IgD-negative memory B cell (primary cell): Measurements from ENCODE around the gene JARID2. TPM values are rescaled to one million over a fixed set of nuclear protein-coding genes. Genes with fewer than 3 reads are reported as not detected.

Experiments
- H3K27ac Mint-ChIP-seq, 3 donors: one replicate each; pipeline ENCODE4 v1.8.0; 2020 to 2022; ENCODE audit warnings: mild to moderate bottlenecking in 3 of 3, mixed read lengths in 3 of 3, moderate library complexity in 1 of 3
- H3K27me3 Mint-ChIP-seq: one replicate; pipeline ENCODE4 v1.8.0; 2021; ENCODE audit warnings: mixed read lengths
- H3K36me3 Mint-ChIP-seq: one replicate; pipeline ENCODE4 v1.8.0; 2020; ENCODE audit warnings: mild to moderate bottlenecking, mixed read lengths
- H3K4me1 Mint-ChIP-seq, 3 donors: one replicate each; pipeline ENCODE4 v1.8.0; 2020 to 2022; ENCODE audit warnings: mixed read lengths in 3 of 3, mild to moderate bottlenecking in 1 of 3
- H3K4me3 Mint-ChIP-seq, 4 donors: one replicate each; pipeline ENCODE4 v1.8.0; 2020 to 2022; ENCODE audit warnings: mild to moderate bottlenecking in 4 of 4, mixed read lengths in 4 of 4, moderate library complexity in 3 of 4
- H3K9me3 Mint-ChIP-seq, 3 donors: one replicate each; pipeline ENCODE4 v1.8.0; 2020 to 2021; ENCODE audit warnings: mixed read lengths in 3 of 3, mild to moderate bottlenecking in 1 of 3
- polyA plus RNA-seq: library from polyadenylated mRNA; unstranded; fragments of 300-500 nt; fragmentation: Illumina TruSeq; gene quantifications from one replicate; pipeline ENCODE4 v1.2.3, GENCODE V29; 2021

The JARID2 gene
- polyA plus RNA-seq, 1 donor from 2014 or later = 10.8 TPM

DNA sequence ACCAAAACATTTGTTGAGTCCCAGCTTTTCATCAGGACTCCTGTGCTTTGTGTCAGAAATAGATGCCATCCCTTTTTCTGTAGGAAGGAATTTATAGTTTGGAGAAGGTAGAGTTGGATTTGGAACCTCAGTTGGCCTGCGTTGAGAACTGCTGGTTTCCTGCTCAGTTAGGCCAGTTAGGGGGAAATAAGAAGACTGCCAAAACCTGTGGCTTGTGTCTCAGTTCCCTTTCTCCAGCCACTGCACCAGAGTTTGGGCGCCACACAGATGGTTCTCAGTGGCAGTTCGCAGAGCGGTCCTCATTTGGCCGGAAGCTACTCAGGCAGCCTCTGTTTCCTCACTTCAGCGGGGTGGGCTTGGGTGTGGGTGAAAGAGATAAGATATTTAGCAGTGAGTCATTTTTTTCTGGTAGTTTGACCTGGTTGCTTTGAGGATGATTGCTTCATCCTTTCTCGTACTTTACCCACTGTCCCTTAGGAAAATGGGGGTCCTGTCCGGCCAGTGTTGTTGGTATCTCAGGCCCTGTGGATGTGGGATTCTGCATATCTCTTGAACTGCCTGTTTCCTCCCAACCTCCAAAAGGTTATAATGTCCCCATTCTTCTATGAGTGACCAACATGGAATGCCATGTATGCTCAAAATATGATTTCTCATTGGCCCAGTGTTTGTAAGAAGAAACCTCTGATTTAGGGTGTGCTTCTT, 53.7 kb downstream of the JARID2 start:
- Mint-ChIP-seq H3K4me1 (peaks cover 54 to 67% (median 55%) of the 10 kb centered on the region in 3 donors), H3K27ac (peak overlapping the region; percentile 18 to 91 (median 22)), H3K4me3 (peak overlapping the region; percentile 8 to 85 (median 56)), H3K9me3 (no peaks in the 10 kb centered on the region), H3K27me3 (no peaks in the 10 kb centered on the region), H3K36me3 (peaks cover 5% of the 10 kb centered on the region)

DNA sequence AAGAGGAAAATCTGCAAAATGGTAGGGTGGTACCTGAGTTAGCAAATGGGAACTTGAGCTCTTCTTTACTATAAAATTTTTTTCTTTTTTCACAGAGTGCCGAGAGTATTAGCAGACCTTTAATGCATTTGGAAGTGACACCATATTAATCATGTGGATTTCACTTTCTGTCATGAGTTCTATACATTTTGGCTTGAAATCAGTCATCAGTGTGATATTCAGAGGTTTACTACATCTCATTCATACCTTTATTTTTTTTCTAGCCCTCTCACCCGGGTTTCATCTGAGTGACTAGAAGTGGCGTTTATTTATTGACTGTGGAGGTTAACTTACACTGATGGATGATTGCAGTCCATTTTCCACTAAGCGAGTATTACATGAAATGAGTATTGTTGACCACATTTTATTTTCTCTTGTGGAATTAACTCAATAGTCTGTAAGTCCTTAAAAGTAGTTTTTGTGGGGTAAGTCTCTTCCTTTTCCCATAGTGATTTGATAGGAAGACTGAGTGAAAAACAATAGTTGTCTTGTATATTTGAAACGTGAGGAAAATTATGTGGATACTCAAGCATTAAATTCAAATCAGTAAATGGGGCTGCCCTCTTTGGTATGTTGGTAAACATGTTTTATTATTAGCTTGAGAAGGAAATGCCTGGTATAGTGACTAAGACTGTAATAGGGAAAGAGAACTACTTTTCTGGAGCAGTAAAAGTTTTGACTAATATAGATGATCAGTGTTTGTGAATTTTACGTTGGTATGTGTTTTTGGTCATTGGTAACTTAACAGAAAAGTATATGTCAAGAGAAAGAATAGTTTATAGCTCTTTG, 55.5 kb downstream of the JARID2 start:
- Mint-ChIP-seq H3K4me3 (peak overlapping the region in 2 of 4 donors; percentile 66 to 75), H3K27me3 (no peaks in the 10 kb centered on the region), H3K27ac (peak overlapping the region in 1 of 3 donors; percentile 76)

GRCh38 chr6:15303162-15303919, 57.5 kb downstream of the JARID2 start:
- no peaks in the 10 kb centered on the region for H3K27me3 Mint-ChIP-seq
- no peak overlapping the region for H3K4me3 Mint-ChIP-seq

More for the DNA sequence above, 55.5 kb downstream of the JARID2 start:
- H3K36me3 Mint-ChIP-seq = peaks cover 5% of the 10 kb centered on the region
- peaks cover 63 to 75% (median 66%) of the 10 kb centered on the region in 3 donors for H3K4me1 Mint-ChIP-seq
- no peaks in the 10 kb centered on the region for H3K9me3 Mint-ChIP-seq

DNA sequence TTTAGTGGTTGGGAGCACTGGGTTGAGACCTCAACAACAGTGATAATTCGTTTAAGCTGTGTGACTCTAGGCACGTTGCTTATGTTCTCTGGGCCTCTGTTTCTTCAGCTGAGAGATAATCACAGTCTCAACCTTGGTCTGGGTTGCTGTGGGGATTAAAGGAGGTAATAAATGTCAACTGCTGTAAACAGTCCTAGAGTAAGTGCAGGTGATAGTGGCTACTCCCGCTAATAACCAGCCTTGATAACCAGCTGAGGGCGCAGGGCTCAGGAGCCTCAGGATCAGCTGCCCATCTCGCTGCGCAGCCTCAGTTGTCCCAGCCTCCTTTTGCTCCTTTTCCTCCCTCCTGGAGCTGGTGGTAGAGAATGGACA, 58.0 kb downstream of the JARID2 start:
- Mint-ChIP-seq H3K27ac (no peak overlapping the region), H3K4me3 (no peak overlapping the region)

More at GRCh38 chr6:15303162-15303919, 57.5 kb downstream of the JARID2 start:
- H3K36me3 Mint-ChIP-seq = peaks cover 5% of the 10 kb centered on the region
- peaks cover 60 to 68% (median 65%) of the 10 kb centered on the region in 3 donors for H3K4me1 Mint-ChIP-seq
- H3K27ac Mint-ChIP-seq = no peak overlapping the region
- no peaks in the 10 kb centered on the region for H3K9me3 Mint-ChIP-seq

GRCh38 chr6:15304337-15305042, 58.6 kb downstream of the JARID2 start:
- peak overlapping the region in 1 of 4 donors; percentile 56 for H3K4me3 Mint-ChIP-seq
- peaks cover 5% of the 10 kb centered on the region for H3K36me3 Mint-ChIP-seq
- H3K27me3 Mint-ChIP-seq = no peaks in the 10 kb centered on the region
- no peaks in the 10 kb centered on the region for H3K9me3 Mint-ChIP-seq
- H3K4me1 Mint-ChIP-seq = peaks cover 61 to 70% (median 69%) of the 10 kb centered on the region in 3 donors
- H3K27ac Mint-ChIP-seq = peak overlapping the region in 1 of 3 donors; percentile 3

More for the DNA sequence above, 58.0 kb downstream of the JARID2 start:
- Mint-ChIP-seq H3K4me1 (peaks cover 63 to 71% (median 70%) of the 10 kb centered on the region in 3 donors), H3K36me3 (peaks cover 5% of the 10 kb centered on the region), H3K27me3 (no peaks in the 10 kb centered on the region), H3K9me3 (no peaks in the 10 kb centered on the region)

DNA sequence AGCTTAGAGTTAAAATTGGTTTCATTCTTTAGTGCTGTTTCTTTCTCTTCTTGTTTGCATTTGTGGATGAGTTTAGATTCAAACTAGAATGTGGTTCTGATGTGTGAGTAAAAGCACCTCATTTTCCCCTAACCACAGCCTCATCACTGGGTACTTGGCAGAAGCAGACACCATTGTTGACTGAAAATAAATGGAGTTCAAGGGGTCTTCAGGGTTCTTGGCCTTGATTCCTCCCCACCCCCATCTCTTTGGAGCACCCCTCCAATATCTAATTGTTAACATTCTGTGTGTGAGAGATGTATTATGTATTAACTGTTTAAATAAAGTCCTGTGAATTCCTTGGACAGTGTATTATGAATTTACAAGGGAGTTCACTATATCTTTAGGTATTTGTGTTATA, 59.6 kb downstream of the JARID2 start:
- Mint-ChIP-seq H3K27ac (peak overlapping the region; percentile 3 to 77 (median 40)), H3K9me3 (no peaks in the 10 kb centered on the region), H3K4me3 (peak overlapping the region in 2 of 4 donors; percentile 6 to 61), H3K27me3 (no peaks in the 10 kb centered on the region), H3K36me3 (peaks cover 5% of the 10 kb centered on the region), H3K4me1 (peaks cover 55 to 64% (median 64%) of the 10 kb centered on the region in 3 donors)

DNA sequence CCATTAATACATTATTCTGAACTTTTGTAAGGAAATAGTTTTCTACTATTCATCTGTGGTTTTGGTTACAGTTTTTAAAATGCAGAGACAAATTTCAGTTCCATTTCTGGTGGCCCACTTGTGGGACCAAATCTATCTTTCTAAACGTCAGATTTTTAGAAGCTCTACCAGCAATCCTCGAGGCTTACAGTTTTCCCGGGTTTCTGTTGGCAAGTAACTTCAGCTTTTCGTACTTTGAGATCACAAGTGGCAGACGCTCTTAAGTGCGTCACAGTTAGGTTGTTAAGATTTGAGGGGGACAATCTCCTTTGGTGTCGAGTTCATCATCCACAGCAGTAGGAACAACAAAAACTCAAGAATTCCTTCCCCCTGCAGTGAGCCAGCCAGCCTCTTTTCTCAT, 60.0 kb downstream of the JARID2 start:
- Mint-ChIP-seq H3K27ac (peak overlapping the region; percentile 3 to 59 (median 40)), H3K27me3 (no peaks in the 10 kb centered on the region), H3K4me1 (peaks cover 52 to 62% (median 60%) of the 10 kb centered on the region in 3 donors), H3K9me3 (no peaks in the 10 kb centered on the region), H3K4me3 (peak overlapping the region in 2 of 4 donors; percentile 6 to 61), H3K36me3 (peaks cover 5% of the 10 kb centered on the region)

DNA sequence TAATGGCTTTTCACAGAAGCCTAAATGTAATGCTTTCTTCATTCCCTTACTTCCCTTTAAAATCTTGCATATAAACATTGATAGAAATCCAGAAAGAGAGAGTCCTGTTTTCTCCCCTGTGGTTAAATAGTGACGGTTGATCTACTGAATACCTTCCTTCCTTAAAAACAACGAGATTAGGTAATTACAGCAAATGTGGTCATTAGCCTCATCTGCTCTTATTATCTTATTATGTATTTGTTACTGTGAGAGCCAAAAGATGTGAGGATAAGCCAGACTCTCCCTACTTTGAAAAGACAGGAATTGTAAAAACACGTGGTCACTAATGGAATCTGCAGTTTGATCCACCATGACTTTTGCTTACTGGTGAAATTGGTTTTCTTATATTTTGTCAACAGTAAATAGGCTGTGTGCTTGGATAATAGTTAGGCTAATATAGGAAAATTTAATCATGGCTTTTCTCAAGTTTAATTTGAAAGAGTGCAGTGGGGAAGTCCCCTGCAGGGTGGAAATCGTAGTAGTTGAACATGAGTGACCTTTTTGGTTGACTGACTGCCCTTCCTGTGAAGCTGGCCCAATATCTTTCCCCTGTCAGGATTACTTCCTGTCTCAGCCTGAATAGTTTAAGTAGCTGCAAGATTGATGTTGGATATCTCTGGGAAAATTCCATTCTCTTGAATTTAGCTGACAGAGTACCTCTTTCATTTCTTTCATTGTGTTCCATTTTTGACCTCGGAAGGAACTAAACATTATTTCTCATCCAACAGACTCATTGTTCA, 62.8 kb downstream of the JARID2 start:
- H3K9me3 Mint-ChIP-seq = no peaks in the 10 kb centered on the region
- no peaks in the 10 kb centered on the region for H3K36me3 Mint-ChIP-seq
- H3K27me3 Mint-ChIP-seq = no peaks in the 10 kb centered on the region
- peak overlapping the region in 2 of 3 donors; percentile 5 to 44 for H3K27ac Mint-ChIP-seq
- H3K4me1 Mint-ChIP-seq = peaks cover 56 to 63% (median 58%) of the 10 kb centered on the region in 3 donors
- peak overlapping the region in 3 of 4 donors; percentile 64 to 85 (median 82) for H3K4me3 Mint-ChIP-seq

DNA sequence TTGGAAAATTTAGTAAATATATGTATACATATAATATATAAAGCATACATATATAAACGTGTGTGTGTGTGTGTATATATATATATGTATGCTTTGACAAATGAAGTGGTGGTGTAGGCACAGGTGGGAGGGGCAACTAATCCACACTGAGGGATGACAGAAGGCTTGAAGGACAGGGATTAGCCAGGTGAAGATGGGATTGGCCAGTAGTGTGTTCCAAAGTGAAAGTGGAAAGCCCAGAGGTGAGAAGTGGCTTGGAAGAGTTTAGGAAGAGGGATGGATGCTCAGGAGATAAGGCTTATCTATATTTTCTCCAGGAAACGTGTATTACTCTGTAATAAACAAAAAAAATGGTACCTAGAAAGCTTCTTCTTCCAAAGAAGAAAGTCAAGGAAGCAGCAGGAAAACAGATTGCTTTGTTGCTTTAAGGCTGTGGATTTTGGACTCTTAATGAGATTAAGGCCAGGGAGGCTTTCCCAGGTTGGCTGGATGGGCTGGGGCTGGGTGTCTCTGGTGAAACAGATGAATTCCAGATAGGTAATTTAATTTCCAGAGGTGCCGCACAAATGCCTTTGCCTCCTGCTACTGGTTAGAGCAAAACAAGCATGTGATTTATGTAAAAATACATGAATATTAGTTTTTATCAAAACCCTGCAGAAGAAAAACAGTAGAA, 63.9 kb downstream of the JARID2 start:
- Mint-ChIP-seq H3K9me3 (no peaks in the 10 kb centered on the region), H3K4me3 (peak overlapping the region in 1 of 4 donors; percentile 58), H3K27me3 (no peaks in the 10 kb centered on the region), H3K4me1 (peaks cover 55 to 66% (median 59%) of the 10 kb centered on the region in 3 donors), H3K27ac (peak overlapping the region in 1 of 3 donors; percentile 2), H3K36me3 (no peaks in the 10 kb centered on the region)

- peak overlapping the region in 2 of 4 donors; percentile 9 to 43 for H3K4me3 Mint-ChIP-seq
- H3K27ac Mint-ChIP-seq = no peak overlapping the region
- peaks cover 46 to 61% (median 54%) of the 10 kb centered on the region in 3 donors for H3K4me1 Mint-ChIP-seq
- no peaks in the 10 kb centered on the region for H3K9me3 Mint-ChIP-seq
- no peaks in the 10 kb centered on the region for H3K27me3 Mint-ChIP-seq
- H3K36me3 Mint-ChIP-seq = no peaks in the 10 kb centered on the region
Measured at GRCh38 chr6:15310680-15311079, 64.8 kb downstream of the JARID2 start.

DNA sequence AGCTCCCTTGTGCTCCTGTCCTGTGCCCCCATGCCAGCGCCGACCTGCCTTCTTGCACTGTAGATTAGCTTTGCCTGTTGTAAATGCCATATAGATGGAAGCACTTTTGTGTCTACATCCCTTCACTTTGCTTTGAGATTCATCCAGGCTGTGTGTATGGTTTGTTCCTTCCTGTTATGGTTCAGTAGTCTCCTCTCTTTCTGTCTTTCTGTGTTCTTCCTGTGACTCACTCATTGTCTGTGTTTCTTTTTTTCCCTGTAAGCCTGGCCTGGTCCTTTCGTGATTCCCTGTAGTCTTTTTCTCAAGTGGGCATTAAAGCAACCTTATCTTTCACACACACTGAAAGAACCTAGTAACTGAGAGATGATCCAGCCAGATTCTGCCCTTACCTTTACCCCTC, 66.6 kb downstream of the JARID2 start:
- Mint-ChIP-seq H3K27me3 (no peaks in the 10 kb centered on the region), H3K9me3 (no peaks in the 10 kb centered on the region), H3K27ac (no peak overlapping the region), H3K4me3 (peak overlapping the region; percentile 0 to 42 (median 2)), H3K4me1 (peaks cover 46 to 72% (median 58%) of the 10 kb centered on the region in 3 donors), H3K36me3 (peaks cover 1% of the 10 kb centered on the region)

DNA sequence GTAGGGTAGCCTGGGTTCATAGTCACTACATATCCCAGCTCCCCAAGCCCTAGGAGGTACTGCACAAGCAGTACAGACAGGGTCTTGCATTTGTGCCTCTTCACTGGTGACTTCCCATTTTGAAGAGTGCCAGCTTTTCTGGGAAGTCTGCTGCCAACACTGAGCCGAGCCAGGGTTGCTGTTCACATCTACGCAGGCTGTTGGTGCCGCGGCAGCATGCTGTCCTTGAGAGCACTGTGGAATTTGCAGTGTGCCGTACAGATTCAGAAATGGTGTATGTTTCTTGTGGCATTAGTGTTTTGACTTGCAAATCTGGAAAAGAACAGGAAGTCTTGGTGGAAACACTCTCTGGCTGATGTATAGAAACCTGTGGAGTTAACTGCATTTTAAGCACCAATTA, 67.5 kb downstream of the JARID2 start:
- H3K27me3 Mint-ChIP-seq = no peaks in the 10 kb centered on the region
- peak overlapping the region in 1 of 3 donors; percentile 19 for H3K27ac Mint-ChIP-seq
- peak overlapping the region; percentile 1 to 86 (median 44) for H3K4me3 Mint-ChIP-seq
- H3K4me1 Mint-ChIP-seq = peaks cover 43 to 73% (median 58%) of the 10 kb centered on the region in 3 donors
- H3K9me3 Mint-ChIP-seq = no peaks in the 10 kb centered on the region
- H3K36me3 Mint-ChIP-seq = peaks cover 1% of the 10 kb centered on the region

- Mint-ChIP-seq H3K27ac (peak overlapping the region in 2 of 3 donors; percentile 20 to 32), H3K4me3 (no peak overlapping the region), H3K36me3 (peaks cover 1% of the 10 kb centered on the region), H3K9me3 (no peaks in the 10 kb centered on the region), H3K4me1 (peaks cover 52 to 83% (median 67%) of the 10 kb centered on the region in 3 donors), H3K27me3 (no peaks in the 10 kb centered on the region)
Measured at GRCh38 chr6:15316754-15317153, 70.9 kb downstream of the JARID2 start.
